Measurements from ENCODE around the gene PHF21A.

DNA sequence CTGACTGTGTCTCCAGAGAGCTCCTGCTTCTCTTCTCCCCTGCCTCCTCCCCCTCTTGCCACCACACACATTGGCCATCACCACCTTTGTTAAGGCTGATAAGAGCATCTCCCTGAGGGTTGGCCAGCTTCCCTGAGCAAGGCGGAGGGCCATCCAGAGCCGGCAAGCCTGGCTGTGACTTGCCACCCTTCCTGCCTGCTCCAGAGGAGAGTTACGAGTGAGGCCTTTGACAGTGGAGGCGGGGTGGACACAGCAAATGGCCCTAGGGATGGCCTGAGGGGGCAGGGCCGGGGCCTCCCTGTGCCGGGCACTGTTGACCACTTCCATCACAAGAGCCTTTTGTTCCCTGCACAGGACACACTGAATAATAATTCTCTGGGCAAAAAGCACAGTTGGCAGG lies 219.6 kb downstream of the PHF21A start:
- TF ChIP-seq, protein P1, sequence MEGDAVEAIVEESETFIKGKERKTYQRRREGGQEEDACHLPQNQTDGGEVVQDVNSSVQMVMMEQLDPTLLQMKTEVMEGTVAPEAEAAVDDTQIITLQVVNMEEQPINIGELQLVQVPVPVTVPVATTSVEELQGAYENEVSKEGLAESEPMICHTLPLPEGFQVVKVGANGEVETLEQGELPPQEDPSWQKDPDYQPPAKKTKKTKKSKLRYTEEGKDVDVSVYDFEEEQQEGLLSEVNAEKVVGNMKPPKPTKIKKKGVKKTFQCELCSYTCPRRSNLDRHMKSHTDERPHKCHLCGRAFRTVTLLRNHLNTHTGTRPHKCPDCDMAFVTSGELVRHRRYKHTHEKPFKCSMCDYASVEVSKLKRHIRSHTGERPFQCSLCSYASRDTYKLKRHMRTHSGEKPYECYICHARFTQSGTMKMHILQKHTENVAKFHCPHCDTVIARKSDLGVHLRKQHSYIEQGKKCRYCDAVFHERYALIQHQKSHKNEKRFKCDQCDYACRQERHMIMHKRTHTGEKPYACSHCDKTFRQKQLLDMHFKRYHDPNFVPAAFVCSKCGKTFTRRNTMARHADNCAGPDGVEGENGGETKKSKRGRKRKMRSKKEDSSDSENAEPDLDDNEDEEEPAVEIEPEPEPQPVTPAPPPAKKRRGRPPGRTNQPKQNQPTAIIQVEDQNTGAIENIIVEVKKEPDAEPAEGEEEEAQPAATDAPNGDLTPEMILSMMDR (IDR thresholded peaks at IDR 0.05), result no peak
- no peak for TF ChIP-seq POLR2A (IDR thresholded peaks at IDR 0.05)

Measured in uterus (tissue), 2 donors.